ENCODE measurements around the gene PRPF31.
"Not testable (repeated sequence)": the region's sequence is repeated elsewhere in the genome, so short reads cannot be mapped to it uniquely, and the experiment has no call there.

The PRPF31 gene

GRCh38 chr19:54115109-54116063 lies at the start of gene PRPF31, which contains the start of gene TFPT:
Gene PRPF31, plus strand, starts transcription at chr19:54115754. Its CDS starts 2,525 bp downstream, at chr19:54118279.
Gene TFPT, minus strand, starts transcription at chr19:54115657. Its CDS starts 388 bp downstream, at chr19:54115269.
- peak; percentile 94 for DNase-seq (ENCODE audit: low read depth)

- DNase-seq (ENCODE audit: low read depth): no peak
Measured at GRCh38 chr19:54069470-54069869, 46.1 kb upstream of the PRPF31 start.

- no peak for DNase-seq (ENCODE audit: low read depth)
Measured at GRCh38 chr19:54073829-54074228, 41.7 kb upstream of the PRPF31 start.

- DNase-seq (ENCODE audit: low read depth): no peak
Measured at GRCh38 chr19:54074851-54075250, 40.7 kb upstream of the PRPF31 start.

GRCh38 chr19:54077334-54077733 lies 38.2 kb upstream of the PRPF31 start:
- no peak for DNase-seq (ENCODE audit: low read depth)

- no peak for DNase-seq (ENCODE audit: low read depth)
Measured at GRCh38 chr19:54081032-54081431, 34.5 kb upstream of the PRPF31 start, which contains the start of gene TARM1. Gene TARM1, minus strand, starts transcription at chr19:54081365. Its CDS starts 25 bp downstream, at chr19:54081340.

GRCh38 chr19:54084410-54084809 lies 31.1 kb upstream of the PRPF31 start:
- DNase-seq (ENCODE audit: low read depth): no peak

GRCh38 chr19:54094426-54095000 lies 21.0 kb upstream of the PRPF31 start:
- no peak for DNase-seq (ENCODE audit: low read depth)

GRCh38 chr19:54095136-54095858 lies 20.3 kb upstream of the PRPF31 start:
- DNase-seq (ENCODE audit: low read depth): no peak

GRCh38 chr19:54095859-54096616 lies 19.5 kb upstream of the PRPF31 start:
- DNase-seq (ENCODE audit: low read depth): peak; percentile 26

GRCh38 chr19:54096617-54097106 lies 18.9 kb upstream of the PRPF31 start:
- DNase-seq (ENCODE audit: low read depth): no peak

GRCh38 chr19:54099190-54099902 lies 16.2 kb upstream of the PRPF31 start:
- no peak for DNase-seq (ENCODE audit: low read depth)

- not testable (repeated sequence) for DNase-seq (ENCODE audit: low read depth)
Measured at GRCh38 chr19:54099903-54100255, 15.7 kb upstream of the PRPF31 start.

- DNase-seq (ENCODE audit: low read depth): no peak
Measured at GRCh38 chr19:54100561-54100960, 15.0 kb upstream of the PRPF31 start, which contains the start of gene OSCAR. Gene OSCAR, minus strand, starts transcription at chr19:54100803. Its CDS starts 11 bp downstream, at chr19:54100792.

GRCh38 chr19:54102421-54103169 lies 13.0 kb upstream of the PRPF31 start, which contains the start of gene NDUFA3:
Gene NDUFA3, plus strand, starts transcription at chr19:54102855. Its CDS starts 24 bp downstream, at chr19:54102879.
- DNase-seq (ENCODE audit: low read depth): peak; percentile 96

GRCh38 chr19:54104998-54105715 lies 10.4 kb upstream of the PRPF31 start:
- no peak for DNase-seq (ENCODE audit: low read depth)

GRCh38 chr19:54105796-54106195 lies 9.8 kb upstream of the PRPF31 start:
- DNase-seq (ENCODE audit: low read depth): no peak

- DNase-seq (ENCODE audit: low read depth): no peak
Measured at GRCh38 chr19:54106716-54107115, 8.8 kb upstream of the PRPF31 start.

- no peak for DNase-seq (ENCODE audit: low read depth)
Measured at GRCh38 chr19:54107876-54108490, 7.6 kb upstream of the PRPF31 start.

Data from activated gamma-delta T cell treated with anti-CD3 and anti-CD28 coated beads, Interleukin-2, amount 50 U/mL, for 16 hours (primary cell).